Measurements from ENCODE around the gene SIGLEC8. TPM values are rescaled to one million over a fixed set of nuclear protein-coding genes. Genes with fewer than 3 reads are reported as not detected.

Gene SIGLEC8
- total and polyA plus RNA-seq, 9 of the 15 experiments (the other 6 are each of a cell fraction or from before 2014, with no cell fraction given), result 0.04 to 0.65 (median 0.39) TPM

DNA sequence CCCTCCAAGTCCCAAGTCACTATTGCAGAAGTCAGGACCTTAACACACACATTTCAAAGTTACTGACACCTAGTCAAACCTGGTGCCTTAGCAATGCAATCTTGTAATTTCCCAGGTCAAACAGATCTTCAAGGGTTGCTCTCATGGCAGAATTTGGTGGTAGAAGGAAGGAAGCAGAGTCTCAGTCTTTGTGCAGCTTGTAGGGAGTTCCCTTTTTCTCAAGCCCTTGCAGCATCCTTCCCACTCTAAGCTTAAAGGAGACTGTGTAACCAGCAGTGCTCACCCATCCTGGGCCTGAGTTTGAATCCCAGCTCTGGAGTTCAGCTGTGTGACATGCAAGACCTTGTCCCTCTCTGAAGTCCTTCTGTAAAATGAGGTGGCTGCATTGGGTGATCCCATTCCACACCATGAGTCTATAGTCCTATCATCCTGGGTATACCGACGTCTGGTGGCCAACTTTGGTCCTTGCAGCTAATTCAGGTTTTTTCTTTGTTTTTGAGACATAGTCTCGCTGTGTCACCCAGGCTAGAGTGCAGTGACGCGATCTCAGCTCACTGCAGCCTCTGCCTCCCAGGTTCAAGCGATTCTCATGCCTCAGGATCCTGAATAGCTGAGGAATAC lies 50.6 kb downstream of the SIGLEC8 start (continued):
- TF ChIP-seq FOSL1 (tag; conservative IDR thresholded peaks at IDR 0.05) (0 out of 2 replicates have a peak, but pooled peaks have one; percentile 34), ZFP36 (IDR thresholded peaks at IDR 0.05; ENCODE audit: low read depth, low read length, partially characterized antibody) (peak; percentile 77), JUN (IDR thresholded peaks at IDR 0.05; ENCODE audit: borderline replicate concordance, low read depth, low read length) (0 out of 2 replicates have a peak, but pooled peaks have one; percentile 16), JUN (CRISPR knock-in tag; IDR thresholded peaks at IDR 0.05; ENCODE audit: borderline replicate concordance) (no peak), BRF1 (IDR thresholded peaks at IDR 0.05; ENCODE audit: borderline replicate concordance, extremely low read depth, insufficient read length) (no peak), EP400 (IDR thresholded peaks at IDR 0.05) (peak; percentile 40), ZNF197 (CRISPR knock-in tag; IDR thresholded peaks at IDR 0.05; ENCODE audit: low read depth) (no peak), SPI1 (IDR thresholded peaks at IDR 0.05; ENCODE audit: borderline replicate concordance, low read depth, low read length) (peak; percentile 70; the same call in 1 of the 2 replicates), KAT2B (IDR thresholded peaks at IDR 0.05; ENCODE audit: low read depth, low read length) (no peak), TAL1 (IDR thresholded peaks at IDR 0.05) (no peak), RCOR1 (IDR thresholded peaks at IDR 0.05; ENCODE audit: borderline replicate concordance in 1 of 2, low read depth in 2 of 2, low read length in 2 of 2) (0 out of 4 replicates have a peak, but pooled peaks of 1 of the 2 experiments have one; percentile 17), TAF1 (IDR thresholded peaks at IDR 0.05; ENCODE audit: control insufficient read depth, extremely low read depth, insufficient read depth, low read length, severe bottlenecking) (no peak), RAD21 (CRISPR knock-in tag; conservative IDR thresholded peaks at IDR 0.05 in 1 of 2, IDR thresholded peaks at IDR 0.05 in 1 of 2) (peak; percentile 65 to 91)
- TF ChIP-seq, protein P1, sequence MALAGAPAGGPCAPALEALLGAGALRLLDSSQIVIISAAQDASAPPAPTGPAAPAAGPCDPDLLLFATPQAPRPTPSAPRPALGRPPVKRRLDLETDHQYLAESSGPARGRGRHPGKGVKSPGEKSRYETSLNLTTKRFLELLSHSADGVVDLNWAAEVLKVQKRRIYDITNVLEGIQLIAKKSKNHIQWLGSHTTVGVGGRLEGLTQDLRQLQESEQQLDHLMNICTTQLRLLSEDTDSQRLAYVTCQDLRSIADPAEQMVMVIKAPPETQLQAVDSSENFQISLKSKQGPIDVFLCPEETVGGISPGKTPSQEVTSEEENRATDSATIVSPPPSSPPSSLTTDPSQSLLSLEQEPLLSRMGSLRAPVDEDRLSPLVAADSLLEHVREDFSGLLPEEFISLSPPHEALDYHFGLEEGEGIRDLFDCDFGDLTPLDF (CRISPR knock-in tag; IDR thresholded peaks at IDR 0.05), result no peak
- TF ChIP-seq, protein P2, sequence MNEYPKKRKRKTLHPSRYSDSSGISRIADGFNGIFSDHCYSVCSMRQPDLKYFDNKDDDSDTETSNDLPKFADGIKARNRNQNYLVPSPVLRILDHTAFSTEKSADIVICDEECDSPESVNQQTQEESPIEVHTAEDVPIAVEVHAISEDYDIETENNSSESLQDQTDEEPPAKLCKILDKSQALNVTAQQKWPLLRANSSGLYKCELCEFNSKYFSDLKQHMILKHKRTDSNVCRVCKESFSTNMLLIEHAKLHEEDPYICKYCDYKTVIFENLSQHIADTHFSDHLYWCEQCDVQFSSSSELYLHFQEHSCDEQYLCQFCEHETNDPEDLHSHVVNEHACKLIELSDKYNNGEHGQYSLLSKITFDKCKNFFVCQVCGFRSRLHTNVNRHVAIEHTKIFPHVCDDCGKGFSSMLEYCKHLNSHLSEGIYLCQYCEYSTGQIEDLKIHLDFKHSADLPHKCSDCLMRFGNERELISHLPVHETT (CRISPR knock-in tag; conservative IDR thresholded peaks at IDR 0.05 in 1 of 2, IDR thresholded peaks at IDR 0.05 in 1 of 2), result no peak
- TF ChIP-seq, protein P3, sequence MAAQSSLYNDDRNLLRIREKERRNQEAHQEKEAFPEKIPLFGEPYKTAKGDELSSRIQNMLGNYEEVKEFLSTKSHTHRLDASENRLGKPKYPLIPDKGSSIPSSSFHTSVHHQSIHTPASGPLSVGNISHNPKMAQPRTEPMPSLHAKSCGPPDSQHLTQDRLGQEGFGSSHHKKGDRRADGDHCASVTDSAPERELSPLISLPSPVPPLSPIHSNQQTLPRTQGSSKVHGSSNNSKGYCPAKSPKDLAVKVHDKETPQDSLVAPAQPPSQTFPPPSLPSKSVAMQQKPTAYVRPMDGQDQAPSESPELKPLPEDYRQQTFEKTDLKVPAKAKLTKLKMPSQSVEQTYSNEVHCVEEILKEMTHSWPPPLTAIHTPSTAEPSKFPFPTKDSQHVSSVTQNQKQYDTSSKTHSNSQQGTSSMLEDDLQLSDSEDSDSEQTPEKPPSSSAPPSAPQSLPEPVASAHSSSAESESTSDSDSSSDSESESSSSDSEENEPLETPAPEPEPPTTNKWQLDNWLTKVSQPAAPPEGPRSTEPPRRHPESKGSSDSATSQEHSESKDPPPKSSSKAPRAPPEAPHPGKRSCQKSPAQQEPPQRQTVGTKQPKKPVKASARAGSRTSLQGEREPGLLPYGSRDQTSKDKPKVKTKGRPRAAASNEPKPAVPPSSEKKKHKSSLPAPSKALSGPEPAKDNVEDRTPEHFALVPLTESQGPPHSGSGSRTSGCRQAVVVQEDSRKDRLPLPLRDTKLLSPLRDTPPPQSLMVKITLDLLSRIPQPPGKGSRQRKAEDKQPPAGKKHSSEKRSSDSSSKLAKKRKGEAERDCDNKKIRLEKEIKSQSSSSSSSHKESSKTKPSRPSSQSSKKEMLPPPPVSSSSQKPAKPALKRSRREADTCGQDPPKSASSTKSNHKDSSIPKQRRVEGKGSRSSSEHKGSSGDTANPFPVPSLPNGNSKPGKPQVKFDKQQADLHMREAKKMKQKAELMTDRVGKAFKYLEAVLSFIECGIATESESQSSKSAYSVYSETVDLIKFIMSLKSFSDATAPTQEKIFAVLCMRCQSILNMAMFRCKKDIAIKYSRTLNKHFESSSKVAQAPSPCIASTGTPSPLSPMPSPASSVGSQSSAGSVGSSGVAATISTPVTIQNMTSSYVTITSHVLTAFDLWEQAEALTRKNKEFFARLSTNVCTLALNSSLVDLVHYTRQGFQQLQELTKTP (IDR thresholded peaks at IDR 0.05; ENCODE audit: low read depth in 1 of 2, partially characterized antibody in 2 of 2), result peak in 1 of 2 experiments; percentile 41
- TF ChIP-seq, protein P4, sequence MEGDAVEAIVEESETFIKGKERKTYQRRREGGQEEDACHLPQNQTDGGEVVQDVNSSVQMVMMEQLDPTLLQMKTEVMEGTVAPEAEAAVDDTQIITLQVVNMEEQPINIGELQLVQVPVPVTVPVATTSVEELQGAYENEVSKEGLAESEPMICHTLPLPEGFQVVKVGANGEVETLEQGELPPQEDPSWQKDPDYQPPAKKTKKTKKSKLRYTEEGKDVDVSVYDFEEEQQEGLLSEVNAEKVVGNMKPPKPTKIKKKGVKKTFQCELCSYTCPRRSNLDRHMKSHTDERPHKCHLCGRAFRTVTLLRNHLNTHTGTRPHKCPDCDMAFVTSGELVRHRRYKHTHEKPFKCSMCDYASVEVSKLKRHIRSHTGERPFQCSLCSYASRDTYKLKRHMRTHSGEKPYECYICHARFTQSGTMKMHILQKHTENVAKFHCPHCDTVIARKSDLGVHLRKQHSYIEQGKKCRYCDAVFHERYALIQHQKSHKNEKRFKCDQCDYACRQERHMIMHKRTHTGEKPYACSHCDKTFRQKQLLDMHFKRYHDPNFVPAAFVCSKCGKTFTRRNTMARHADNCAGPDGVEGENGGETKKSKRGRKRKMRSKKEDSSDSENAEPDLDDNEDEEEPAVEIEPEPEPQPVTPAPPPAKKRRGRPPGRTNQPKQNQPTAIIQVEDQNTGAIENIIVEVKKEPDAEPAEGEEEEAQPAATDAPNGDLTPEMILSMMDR (IDR thresholded peaks at IDR 0.05 in 2 of 3, conservative IDR thresholded peaks at IDR 0.05 in 1 of 3; ENCODE audit: insufficient read depth in 2 of 3, low read depth in 1 of 3, low read length in 3 of 3), result peak; percentile 88 to 91 (median 89)

Measured in K562 (cell line).